SK-N-MC (cell line): ENCODE measurements around the gene SMKR1.
"Not testable (repeated sequence)": the region's sequence is repeated elsewhere in the genome, so short reads cannot be mapped to it uniquely, and the experiment has no call there.

ENCODE experiments used
- DNase-seq: peaks from one replicate; pipeline ENCODE4 v3.0.0-alpha.2; 2011; ENCODE audit warnings: low read depth, low spot score
- H3K27ac ChIP-seq: fragments of 200-600 bp; sonication (generic); 2 replicates; pipeline ENCODE4 v1.5.1; 2016; ENCODE audit warnings: mixed run types
- H3K36me3 ChIP-seq: fragments of 200-600 bp; sonication (generic); 2 replicates; pipeline ENCODE4 v1.6.1; 2017; ENCODE audit warnings: antibody characterized with exemption, low read length, mixed read lengths; ENCODE audit not compliant: insufficient read depth
- H3K4me3 ChIP-seq: fragments of 200-600 bp; sonication (generic); 2 replicates; pipeline ENCODE4 v1.5.1; 2016
- H3K9ac ChIP-seq: fragments of 200-600 bp; sonication (generic); 2 replicates; pipeline ENCODE4 v1.8.0; 2017; ENCODE audit warnings: mixed run types, mixed read lengths; ENCODE audit not compliant: insufficient read length
- H3K9me3 ChIP-seq: fragments of 200-600 bp; sonication (generic); 2 replicates; pipeline ENCODE4 v1.6.1; 2017; ENCODE audit warnings: low read depth, mild to moderate bottlenecking, antibody characterized with exemption, low read length, moderate library complexity, mixed read lengths
- EZH2 ChIP-seq: fragments of 200-600 bp; sonication (generic); IDR thresholded peaks from one replicate; pipeline ENCODE4 v1.6.1; 2017; ENCODE audit warnings: antibody characterized with exemption
- FOXP2 ChIP-seq: optimal IDR thresholded peaks from 2 replicates; pipeline ENCODE3; 2011; ENCODE audit warnings: mild to moderate bottlenecking, moderate library complexity; ENCODE audit not compliant: insufficient read depth; ENCODE audit errors: extremely low read length, control extremely low read depth
- POLR2AphosphoS5 ChIP-seq: IDR thresholded peaks from 2 replicates; pipeline ENCODE4 v1.6.1; 2012; ENCODE audit warnings: mild to moderate bottlenecking, low read depth, low read length, borderline replicate concordance

Gene SMKR1

DNA sequence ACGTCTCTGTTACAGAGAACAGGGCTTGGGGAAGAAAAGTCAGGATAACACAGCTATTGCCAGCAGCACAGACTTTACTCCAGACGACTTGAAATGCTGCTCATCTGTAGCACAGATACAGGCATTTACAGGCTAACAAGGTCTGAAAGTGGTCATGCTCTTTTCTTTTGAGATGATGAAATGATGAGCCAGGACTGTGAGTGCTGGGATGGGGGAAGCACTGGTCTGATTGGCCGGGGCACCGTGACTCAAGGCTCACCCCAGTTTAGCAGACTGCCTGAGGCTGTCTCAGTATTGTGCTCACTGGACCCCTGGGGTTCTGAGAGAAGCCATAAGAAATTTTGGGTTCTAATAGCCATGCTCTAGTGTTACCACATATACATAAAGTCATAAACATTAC, 12.4 kb downstream of the SMKR1 start:
- Histone ChIP-seq H3K27ac (no peak overlapping the region), H3K9me3 (no peaks in the 10 kb centered on the region), H3K4me3 (no peak overlapping the region), H3K9ac (no peak overlapping the region), H3K36me3 (no peaks in the 10 kb centered on the region)
- DNase-seq, result no peak
- TF ChIP-seq POLR2AphosphoS5, result no peak
- no peak for TF ChIP-seq EZH2
- no peak for TF ChIP-seq FOXP2

DNA sequence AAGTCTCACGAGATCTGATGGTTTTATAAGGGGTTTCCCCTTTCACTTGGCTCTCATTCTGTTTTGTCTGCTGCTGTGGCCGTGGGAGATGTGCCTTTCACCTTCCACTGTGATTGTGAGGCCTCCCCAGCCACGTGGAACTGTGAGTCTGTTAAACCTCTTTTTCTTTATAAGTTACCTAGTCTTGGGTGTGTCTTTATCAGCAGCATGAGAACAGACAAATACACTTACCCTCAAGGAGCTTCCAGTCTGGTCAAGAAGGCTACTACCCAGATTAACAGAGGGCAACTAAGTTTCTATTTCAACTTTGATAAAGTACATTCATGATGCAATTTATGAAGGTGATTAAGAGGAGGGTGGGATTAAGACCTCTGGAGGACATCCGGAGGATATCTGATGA, 13.1 kb downstream of the SMKR1 start:
- Histone ChIP-seq H3K27ac (no peak overlapping the region), H3K9ac (no peak overlapping the region), H3K4me3 (no peak overlapping the region), H3K36me3 (no peaks in the 10 kb centered on the region), H3K9me3 (no peaks in the 10 kb centered on the region)
- DNase-seq, result no peak
- TF ChIP-seq POLR2AphosphoS5, result no peak
- no peak for TF ChIP-seq FOXP2

DNA sequence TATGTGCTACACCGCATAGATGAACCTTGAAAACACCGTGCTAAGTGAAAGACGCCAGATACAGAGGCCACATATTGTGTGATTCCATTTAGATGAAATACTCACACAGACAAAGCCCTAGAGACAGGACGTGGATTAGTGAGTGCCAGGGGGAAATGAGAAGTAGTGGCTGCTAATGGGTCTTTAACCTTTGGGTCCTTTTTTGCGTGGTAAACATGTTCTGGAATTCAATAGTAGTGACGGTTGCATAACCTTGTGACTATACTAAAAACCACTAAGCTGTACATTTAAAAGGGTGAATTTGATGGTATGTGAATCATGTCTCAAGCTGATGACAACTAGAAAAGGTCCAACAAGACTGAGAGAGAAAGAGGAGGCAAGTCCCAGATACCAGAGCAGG, 15.6 kb downstream of the SMKR1 start:
- TF ChIP-seq EZH2, result no peak
- TF ChIP-seq POLR2AphosphoS5, result no peak
- no peak for TF ChIP-seq FOXP2
- H3K9me3 ChIP-seq, result no peaks in the 10 kb centered on the region

DNA sequence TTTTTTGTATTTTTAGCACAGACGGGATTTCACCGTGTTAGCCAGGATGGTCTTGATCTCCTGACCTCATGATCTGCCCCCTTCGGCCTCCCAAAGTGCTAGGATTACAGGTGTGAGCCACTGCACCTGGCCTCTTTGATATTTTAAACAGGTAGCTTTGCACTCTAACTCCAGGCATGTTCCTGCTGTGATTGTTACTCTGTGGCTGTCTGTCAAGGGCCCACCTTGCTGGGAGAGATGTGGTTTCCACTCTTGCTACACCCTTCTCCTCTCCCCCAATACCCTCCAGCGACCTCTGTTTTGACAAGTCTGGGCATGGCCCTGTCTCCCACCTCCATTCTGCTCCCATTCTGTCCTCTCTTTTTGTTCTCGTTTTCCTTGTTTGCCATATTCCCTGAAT, 17.1 kb downstream of the SMKR1 start:
- H3K4me3 ChIP-seq, result no peak overlapping the region
- TF ChIP-seq POLR2AphosphoS5, result no peak
- no peak for TF ChIP-seq EZH2
- no peak for TF ChIP-seq FOXP2
- no peaks in the 10 kb centered on the region for H3K9me3 ChIP-seq
- no peak for DNase-seq
- H3K9ac ChIP-seq, result no peak overlapping the region
- H3K27ac ChIP-seq, result no peak overlapping the region
- no peaks in the 10 kb centered on the region for H3K36me3 ChIP-seq

More for the DNA sequence above, 15.6 kb downstream of the SMKR1 start:
- Histone ChIP-seq H3K9ac (no peak overlapping the region), H3K36me3 (no peaks in the 10 kb centered on the region), H3K4me3 (no peak overlapping the region), H3K27ac (no peak overlapping the region)
- DNase-seq, result no peak

DNA sequence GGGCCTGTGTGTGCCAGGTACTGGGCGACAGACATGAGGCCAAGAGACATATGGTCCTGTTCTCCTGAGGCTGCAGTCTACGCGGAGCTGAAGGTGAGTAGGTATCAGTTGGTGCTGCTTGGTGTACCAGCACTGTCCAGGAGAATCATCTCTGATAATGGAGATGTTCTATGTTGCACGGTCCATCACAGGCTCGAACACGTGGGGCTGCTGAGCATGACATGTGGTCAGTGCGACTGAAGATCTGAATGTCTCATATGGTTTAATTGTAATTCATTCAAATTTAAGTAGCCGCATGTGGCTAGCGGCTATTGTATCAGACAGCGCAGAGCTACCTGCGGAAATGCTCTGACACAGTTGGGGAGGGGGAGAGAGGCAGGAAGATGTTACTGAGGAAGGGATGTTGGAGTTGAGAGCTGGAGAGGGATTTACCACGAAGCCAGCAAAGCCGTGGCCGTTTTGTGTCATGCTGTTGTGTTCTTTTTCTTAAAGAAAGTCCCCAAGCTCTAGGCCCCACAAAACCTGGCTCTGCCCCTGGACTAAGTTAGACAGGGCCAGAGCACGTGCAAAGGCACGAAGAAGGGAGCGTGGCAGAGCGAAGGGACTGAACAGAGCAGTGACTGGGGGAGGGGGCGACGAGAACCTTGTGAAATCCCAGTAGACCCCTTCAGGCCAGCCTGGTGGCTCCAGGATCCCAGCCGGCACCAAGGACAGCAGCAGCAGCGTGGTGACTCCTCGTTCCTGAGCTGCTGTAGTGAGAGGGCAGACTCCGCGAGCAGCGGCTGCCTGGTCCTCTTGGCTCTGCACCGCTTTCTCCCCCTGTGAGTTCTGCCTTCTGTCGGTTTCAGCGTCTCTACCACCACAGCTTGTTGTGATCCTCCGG, 20.0 kb downstream of the SMKR1 start:
- TF ChIP-seq FOXP2, result no peak
- no peak for TF ChIP-seq EZH2
- no peak for TF ChIP-seq POLR2AphosphoS5
- H3K27ac ChIP-seq, result no peak overlapping the region
- no peaks in the 10 kb centered on the region for H3K36me3 ChIP-seq
- no peak for DNase-seq
- no peaks in the 10 kb centered on the region for H3K9me3 ChIP-seq
- H3K9ac ChIP-seq, result no peak overlapping the region
- H3K4me3 ChIP-seq, result no peak overlapping the region

DNA sequence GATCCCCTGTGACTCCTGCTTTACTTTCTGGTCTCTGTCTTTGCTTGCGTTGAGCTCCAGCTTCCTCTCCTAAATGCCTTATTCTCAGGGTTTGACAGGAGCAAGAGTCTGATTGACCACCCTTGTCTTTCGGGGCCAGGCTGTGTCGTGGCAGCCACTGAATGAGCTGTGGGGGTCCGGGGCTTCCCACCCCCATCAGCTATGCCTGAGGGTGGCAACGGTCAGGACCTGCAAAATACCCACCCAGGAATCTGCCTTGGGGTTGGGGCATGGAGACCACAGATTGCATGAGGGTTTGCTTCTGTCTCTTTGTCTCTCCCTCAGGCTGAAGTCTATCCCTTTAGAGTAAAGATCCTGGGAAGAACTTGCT, 20.6 kb downstream of the SMKR1 start:
- DNase-seq, result no peak
- H3K9ac ChIP-seq, result no peak overlapping the region
- no peak overlapping the region for H3K27ac ChIP-seq
- no peak for TF ChIP-seq FOXP2
- TF ChIP-seq EZH2, result no peak
- no peak for TF ChIP-seq POLR2AphosphoS5
- no peaks in the 10 kb centered on the region for H3K36me3 ChIP-seq
- no peak overlapping the region for H3K4me3 ChIP-seq
- no peaks in the 10 kb centered on the region for H3K9me3 ChIP-seq

DNA sequence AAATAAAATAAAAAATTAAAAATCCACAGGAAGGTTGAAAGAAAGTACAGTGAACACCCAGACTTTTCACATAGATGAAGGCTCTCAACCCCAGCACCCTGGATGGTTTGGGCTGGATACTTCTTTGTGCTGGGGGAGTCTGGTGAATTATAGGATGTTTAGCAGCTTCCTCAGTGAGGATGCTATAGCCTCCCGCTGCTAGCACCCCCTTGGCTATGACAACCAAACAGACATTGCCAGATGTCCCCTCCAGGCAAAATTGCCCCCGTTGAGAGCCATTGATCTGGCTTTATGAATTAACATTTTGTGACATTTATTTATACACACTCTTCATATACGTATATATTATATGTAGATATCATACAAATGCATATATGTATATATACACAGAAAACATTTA, 21.6 kb downstream of the SMKR1 start:
- DNase-seq, result no peak
- Histone ChIP-seq H3K4me3 (no peak overlapping the region), H3K9ac (no peak overlapping the region), H3K9me3 (no peaks in the 10 kb centered on the region), H3K36me3 (no peaks in the 10 kb centered on the region), H3K27ac (no peak overlapping the region)
- TF ChIP-seq POLR2AphosphoS5 (no peak), EZH2 (no peak)

DNA sequence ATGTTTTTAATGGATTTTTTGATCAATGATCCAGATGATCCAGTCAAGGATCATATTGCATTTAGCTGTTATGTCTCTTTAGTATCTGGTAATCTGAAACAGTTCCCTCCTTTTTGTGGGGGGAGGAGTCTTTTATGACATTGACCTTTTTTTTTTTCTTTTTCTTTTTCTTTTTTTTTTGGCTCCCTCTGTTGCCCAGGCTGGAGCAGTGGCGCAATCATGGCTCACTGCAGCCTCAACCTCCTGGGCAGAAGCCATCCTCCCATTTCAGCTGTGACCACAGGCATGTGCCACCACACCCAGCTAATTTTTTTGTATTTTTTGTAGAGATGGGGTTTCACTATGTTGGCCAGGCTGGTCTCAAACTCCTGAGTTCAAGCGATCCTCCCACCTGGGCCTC, 22.1 kb downstream of the SMKR1 start:
- not testable (repeated sequence) for H3K27ac ChIP-seq, H3K36me3 ChIP-seq, H3K9me3 ChIP-seq, H3K4me3 ChIP-seq, DNase-seq, H3K9ac ChIP-seq

DNA sequence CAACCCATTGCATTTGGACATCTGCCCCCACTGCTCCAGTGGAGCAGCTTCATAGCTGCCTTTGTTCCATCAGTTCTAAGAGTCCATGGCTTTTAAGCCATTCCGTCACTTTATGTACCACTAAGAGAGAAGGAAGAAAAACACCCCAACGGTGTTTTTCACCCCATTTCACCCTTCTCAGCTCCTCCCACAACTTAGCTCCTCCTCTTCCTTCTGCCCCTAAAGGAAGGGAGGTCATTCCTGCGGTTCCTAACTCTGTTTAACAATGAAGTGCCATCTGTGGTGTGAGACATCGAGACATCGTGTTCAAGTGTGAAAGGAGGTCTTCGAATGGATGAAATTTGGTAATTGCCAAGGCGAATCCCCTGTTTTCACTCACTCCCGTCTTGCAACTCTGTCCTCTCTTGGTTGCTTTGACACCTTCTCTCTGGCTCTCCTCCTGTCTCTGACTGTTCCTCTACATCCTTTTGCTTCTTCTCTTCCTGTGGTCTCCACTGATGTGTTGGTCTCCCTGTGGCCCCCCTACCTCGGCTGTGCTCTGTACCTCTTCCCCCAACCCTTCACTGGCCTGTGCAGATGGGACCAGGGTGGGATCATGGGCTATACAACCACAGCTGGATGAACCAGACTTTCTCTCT, 23.0 kb downstream of the SMKR1 start:
- Histone ChIP-seq H3K27ac (no peak overlapping the region), H3K4me3 (no peak overlapping the region), H3K9me3 (no peaks in the 10 kb centered on the region), H3K9ac (no peak overlapping the region), H3K36me3 (no peaks in the 10 kb centered on the region)
- TF ChIP-seq FOXP2 (no peak), POLR2AphosphoS5 (no peak), EZH2 (no peak)
- DNase-seq, result no peak
